ENCODE results near the gene ATP1B3. TPM values are rescaled to one million over a fixed set of nuclear protein-coding genes. Genes with fewer than 3 reads are reported as not detected.
"Not testable (repeated sequence)": the region's sequence is repeated elsewhere in the genome, so short reads cannot be mapped to it uniquely, and the experiment has no call there.

The ATP1B3 gene
- total RNA-seq (2014; rRNA removed; shearing (Covaris generic)) = 87.8 and 94.3 TPM in 2 replicates

DNA sequence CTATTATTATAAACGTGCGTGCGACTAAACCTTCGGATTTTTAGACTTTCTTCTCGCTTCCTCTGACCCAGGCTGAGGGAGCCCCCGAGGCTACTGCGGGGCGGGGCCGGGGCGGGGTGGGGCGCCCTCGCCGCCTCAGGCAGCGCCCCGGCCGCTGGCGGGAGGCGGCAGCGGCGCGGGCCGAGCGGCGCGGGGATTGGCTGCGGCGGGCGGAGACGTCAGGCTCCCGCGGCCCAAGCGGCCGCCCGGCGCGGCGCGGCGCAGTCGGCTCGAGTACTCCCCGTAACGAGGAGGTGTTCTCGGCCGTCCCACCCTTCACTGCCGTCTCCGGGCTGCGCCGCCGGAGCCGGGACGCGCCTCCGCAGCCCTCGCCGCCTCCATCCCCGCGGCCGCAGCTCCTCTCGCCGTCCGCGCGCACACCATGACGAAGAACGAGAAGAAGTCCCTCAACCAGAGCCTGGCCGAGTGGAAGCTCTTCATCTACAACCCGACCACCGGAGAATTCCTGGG lies at the start of gene ATP1B3:
Gene ATP1B3, plus strand, starts transcription at position 263 of the 510 bp plus-strand sequence. Its CDS starts 159 bp downstream, at position 422.
- H3K27me3 ChIP-seq = no peaks in the 10 kb centered on the region
- no peaks in the 10 kb centered on the region for H3K9me3 ChIP-seq (replicated peaks)
- DNase-seq = peak; percentile 86 to 87
- peak within 1 kb of the TSS; percentile 64 for H3K27ac ChIP-seq
- H3K4me3 ChIP-seq = peak within 1 kb of the TSS; percentile 90
- peaks cover 8% of the 10 kb centered on the region; the same call in 1 of the 2 replicates for H3K36me3 ChIP-seq
- peaks cover 8% of the 10 kb centered on the region; the same call in 1 of the 2 replicates for H3K4me1 ChIP-seq

DNA sequence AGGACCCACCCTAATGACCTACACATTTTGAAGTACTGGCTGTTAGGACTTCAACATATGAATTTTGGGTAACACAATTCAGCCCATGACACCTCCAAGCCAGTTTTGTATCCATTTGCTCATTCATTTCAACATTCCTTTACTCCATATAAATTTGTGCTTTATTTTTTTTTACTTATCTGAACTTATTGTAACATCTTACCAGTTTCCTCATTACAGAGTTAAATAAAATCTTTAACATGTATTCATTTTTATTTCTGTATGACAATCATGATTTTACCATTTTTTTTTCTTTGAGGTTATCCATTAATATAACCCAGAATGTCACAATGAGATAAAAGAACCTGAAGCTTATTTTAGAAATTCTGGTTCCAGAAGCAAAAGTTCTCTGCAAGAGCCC lies 48.0 kb upstream of the ATP1B3 start:
- Histone ChIP-seq H3K27me3 (no peaks in the 10 kb centered on the region), H3K36me3 (no peaks in the 10 kb centered on the region), H3K9me3 (replicated peaks) (no peaks in the 10 kb centered on the region), H3K4me1 (peaks cover 6% of the 10 kb centered on the region), H3K4me3 (no peak overlapping the region), H3K27ac (no peak overlapping the region)
- DNase-seq = no peak

DNA sequence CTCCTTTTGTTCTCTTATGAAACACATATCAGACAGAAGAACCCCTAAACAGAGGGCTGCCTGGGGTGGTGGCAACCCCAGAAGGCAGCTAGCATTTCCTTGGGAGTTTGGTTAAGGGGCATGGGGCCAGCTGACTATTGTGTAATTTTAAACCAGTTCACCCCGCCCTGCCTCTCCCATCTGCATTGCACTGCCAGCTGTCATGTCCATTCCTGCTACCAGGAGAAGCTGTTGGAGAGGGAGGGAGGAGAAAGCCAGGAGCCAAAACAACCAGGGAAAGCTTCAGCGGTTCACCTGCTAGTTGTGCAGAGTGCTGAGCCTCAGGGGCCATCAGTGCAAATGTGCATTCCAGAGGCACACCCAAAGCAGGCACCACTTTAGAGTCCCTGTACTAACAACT lies 47.6 kb upstream of the ATP1B3 start:
- H3K27ac ChIP-seq = no peak overlapping the region
- DNase-seq = peak; percentile 79 to 89

DNA sequence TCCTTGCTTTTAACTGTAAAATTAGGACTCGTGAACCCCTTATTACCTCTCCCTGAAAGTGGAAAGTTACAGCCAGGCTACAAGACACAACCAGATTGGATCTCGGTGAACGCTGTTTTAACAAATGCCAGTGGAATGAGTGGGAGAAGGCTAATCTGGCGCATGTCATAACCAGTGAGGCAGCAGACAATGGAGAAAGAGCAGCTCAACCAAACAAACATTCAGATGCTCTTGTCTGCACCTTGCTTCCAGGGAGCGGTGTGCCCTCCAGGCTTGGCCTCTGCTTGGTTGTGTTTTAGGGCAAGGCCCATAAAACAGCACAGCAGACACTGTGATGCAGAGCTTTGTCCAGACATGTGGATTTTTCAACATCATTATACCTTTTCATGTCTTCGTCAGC lies 45.9 kb upstream of the ATP1B3 start:
- Histone ChIP-seq H3K27ac (no peak overlapping the region), H3K27me3 (no peaks in the 10 kb centered on the region), H3K36me3 (no peaks in the 10 kb centered on the region), H3K9me3 (replicated peaks) (no peaks in the 10 kb centered on the region), H3K4me1 (peaks cover 6% of the 10 kb centered on the region), H3K4me3 (no peak overlapping the region)
- DNase-seq = no peak

More for the DNA sequence above, 47.6 kb upstream of the ATP1B3 start:
- H3K27me3 ChIP-seq = no peaks in the 10 kb centered on the region
- no peak overlapping the region for H3K4me3 ChIP-seq
- peaks cover 6% of the 10 kb centered on the region for H3K4me1 ChIP-seq
- H3K9me3 ChIP-seq (replicated peaks) = no peaks in the 10 kb centered on the region
- H3K36me3 ChIP-seq = no peaks in the 10 kb centered on the region

DNA sequence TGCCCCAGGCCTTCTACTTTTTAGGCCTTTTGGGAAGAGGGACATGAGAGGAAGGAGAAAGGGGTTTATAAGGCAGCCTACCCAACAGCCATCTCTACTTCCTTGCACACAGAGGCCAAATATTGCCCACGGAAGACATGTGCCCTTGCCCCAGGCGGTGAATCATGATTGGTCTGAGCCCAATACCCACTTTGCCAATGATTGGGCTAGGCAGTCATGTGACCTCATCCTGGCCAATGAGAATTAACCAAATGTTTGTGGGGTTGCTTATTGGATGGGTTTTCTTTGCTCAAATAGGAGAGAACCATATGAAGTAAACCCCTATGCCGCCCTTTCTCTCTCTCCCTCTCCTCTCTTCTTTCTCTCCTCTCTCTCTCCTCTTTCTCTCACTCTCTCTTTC lies 42.2 kb upstream of the ATP1B3 start:
- H3K27ac ChIP-seq = no peak overlapping the region

DNA sequence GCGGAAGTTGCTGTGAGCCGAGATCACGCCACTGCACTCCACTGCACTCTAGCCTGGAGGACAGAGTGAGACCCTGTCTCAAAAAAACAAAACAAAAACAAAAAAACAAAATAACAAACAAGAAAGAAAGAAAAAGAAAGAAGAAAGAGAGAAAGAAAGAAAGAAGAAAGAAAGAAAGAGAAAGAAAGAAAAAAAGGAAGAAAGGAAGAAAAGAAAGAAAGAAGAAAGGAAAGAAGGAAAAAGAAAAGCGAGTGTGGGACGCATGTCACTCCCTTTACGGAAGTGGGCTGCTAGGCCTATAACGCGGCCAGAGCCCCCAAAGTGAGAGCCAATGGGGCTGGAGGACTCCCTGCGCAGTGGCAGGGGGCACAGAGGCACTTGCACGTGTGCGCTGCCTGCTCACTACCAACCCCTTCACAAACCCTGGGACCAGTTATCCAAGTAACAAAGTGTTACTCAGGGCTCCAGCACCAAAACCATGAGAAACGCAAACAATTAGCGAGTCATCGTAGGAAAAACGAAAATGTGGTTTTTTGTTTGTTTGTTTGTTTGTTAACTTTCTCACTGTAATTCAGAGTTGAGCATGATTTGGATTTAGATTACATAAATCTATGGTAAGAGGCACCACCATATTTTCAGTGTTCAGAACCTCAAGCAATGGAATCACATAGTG lies 40.8 kb upstream of the ATP1B3 start:
- Histone ChIP-seq H3K4me3 (no peak overlapping the region), H3K27ac (no peak overlapping the region), H3K9me3 (replicated peaks) (no peaks in the 10 kb centered on the region), H3K27me3 (no peaks in the 10 kb centered on the region), H3K4me1 (no peaks in the 10 kb centered on the region), H3K36me3 (no peaks in the 10 kb centered on the region)
- DNase-seq = no peak

More for the DNA sequence above, 42.2 kb upstream of the ATP1B3 start:
- H3K9me3 ChIP-seq (replicated peaks) = no peaks in the 10 kb centered on the region
- H3K4me1 ChIP-seq = no peaks in the 10 kb centered on the region
- no peaks in the 10 kb centered on the region for H3K36me3 ChIP-seq
- DNase-seq = no peak
- H3K27me3 ChIP-seq = no peaks in the 10 kb centered on the region
- H3K4me3 ChIP-seq = no peak overlapping the region

DNA sequence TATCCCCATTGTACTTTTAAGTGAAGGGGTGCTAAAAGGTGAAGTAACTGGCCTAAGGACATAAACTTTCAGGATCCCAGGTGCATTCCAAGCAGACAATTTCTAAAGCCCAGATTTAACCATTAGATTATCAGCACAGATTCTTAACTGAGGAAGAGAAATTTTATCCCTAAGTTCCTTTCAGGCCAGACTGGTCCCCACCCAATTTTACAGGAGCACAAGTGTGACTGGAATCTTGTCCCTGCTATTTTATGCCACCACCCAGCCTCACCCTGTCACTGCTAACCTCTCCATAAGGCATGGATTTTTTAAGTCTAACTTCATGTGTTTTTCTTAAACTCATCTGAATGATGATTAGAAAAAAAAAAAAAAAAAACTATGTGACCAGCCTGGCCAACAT lies 37.1 kb upstream of the ATP1B3 start:
- no peak overlapping the region for H3K27ac ChIP-seq
- no peak for DNase-seq

DNA sequence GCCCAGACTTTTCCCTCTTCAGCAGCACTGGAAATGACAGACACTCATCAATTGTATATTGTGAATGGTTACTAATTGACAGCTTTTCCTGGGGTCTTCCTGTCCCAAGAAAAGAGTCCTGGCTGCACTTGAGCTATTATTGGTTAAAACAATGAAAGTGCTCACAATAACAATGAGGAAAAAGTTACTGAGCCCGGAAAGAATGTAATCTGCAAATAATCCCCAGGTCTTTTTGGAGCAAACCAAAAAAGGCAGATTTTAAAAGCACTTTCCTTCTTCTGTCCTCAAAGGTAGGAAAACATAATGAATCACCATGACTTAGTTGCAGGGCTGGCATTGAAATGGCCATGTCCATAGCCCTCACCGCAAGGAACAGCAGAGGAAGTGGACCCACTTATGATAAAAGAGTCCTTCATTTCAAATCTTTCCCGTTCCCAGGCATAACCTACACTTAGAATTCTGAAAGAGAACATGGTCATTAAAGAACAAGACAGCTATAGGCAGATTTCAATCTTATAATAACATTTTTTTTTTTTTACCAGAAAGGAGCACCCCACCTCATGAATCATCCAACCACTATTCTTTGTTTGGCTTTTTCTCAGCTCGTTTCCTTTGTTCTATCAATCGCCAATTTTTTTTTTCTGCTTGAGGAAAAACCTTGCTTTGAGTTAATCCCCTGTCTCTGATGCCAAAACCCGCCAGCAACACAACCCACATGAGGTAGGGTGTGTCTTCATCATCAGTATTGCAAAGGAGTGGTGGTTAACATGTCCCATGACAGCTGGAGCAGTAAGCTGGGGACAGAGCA lies 35.5 kb upstream of the ATP1B3 start:
- H3K4me3 ChIP-seq = no peak overlapping the region

More for the DNA sequence above, 37.1 kb upstream of the ATP1B3 start:
- Histone ChIP-seq H3K9me3 (replicated peaks) (no peaks in the 10 kb centered on the region), H3K4me1 (no peaks in the 10 kb centered on the region), H3K4me3 (no peak overlapping the region), H3K36me3 (no peaks in the 10 kb centered on the region), H3K27me3 (no peaks in the 10 kb centered on the region)

DNA sequence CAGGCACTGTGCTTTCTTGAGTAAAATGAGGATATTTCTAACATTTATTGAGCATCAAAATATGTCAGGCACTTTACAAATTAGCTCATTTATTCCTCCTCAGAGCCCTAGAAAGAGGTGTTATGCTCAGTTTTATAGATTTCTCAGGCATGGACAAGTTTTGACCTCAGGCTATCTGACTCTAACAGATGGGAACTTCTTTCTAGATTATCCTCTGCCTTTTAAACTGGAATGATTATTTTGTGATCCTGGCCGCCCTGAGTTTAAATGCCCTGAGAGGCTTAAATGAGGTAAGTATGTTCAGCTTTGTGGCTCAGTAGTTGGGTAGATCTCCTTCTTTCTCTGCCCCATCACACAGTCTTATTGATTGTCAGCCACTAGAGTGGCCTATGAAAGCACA lies 32.3 kb upstream of the ATP1B3 start:
- DNase-seq = no peak
- H3K4me3 ChIP-seq = no peak overlapping the region
- no peaks in the 10 kb centered on the region for H3K9me3 ChIP-seq (replicated peaks)

More for the DNA sequence above, 35.5 kb upstream of the ATP1B3 start:
- Histone ChIP-seq H3K27me3 (no peaks in the 10 kb centered on the region), H3K4me1 (no peaks in the 10 kb centered on the region), H3K36me3 (no peaks in the 10 kb centered on the region), H3K27ac (no peak overlapping the region), H3K9me3 (replicated peaks) (no peaks in the 10 kb centered on the region)
- DNase-seq = no peak

DNA sequence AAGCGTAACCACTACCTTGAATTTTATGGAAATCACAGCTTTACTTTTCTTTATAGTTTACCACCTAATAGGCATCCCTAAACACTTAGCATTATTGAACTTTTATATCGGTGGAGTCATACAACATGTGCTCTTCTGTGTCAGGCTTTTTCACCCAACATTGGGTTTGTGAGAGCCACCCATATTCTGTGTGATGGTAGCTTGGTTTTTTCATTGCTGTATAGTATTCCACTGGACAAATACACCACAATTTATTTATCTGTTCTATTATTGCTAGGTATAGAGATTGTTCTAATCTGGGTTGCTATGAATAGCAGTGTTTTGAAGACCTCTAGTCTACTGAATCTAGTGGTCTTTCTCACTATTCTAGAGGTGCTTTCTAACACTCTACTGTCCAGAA lies 31.6 kb upstream of the ATP1B3 start:
- H3K4me3 ChIP-seq = no peak overlapping the region
- H3K27me3 ChIP-seq = no peaks in the 10 kb centered on the region
- no peak for DNase-seq

More for the DNA sequence above, 32.3 kb upstream of the ATP1B3 start:
- Histone ChIP-seq H3K4me1 (no peaks in the 10 kb centered on the region), H3K27me3 (no peaks in the 10 kb centered on the region), H3K27ac (no peak overlapping the region), H3K36me3 (no peaks in the 10 kb centered on the region)

DNA sequence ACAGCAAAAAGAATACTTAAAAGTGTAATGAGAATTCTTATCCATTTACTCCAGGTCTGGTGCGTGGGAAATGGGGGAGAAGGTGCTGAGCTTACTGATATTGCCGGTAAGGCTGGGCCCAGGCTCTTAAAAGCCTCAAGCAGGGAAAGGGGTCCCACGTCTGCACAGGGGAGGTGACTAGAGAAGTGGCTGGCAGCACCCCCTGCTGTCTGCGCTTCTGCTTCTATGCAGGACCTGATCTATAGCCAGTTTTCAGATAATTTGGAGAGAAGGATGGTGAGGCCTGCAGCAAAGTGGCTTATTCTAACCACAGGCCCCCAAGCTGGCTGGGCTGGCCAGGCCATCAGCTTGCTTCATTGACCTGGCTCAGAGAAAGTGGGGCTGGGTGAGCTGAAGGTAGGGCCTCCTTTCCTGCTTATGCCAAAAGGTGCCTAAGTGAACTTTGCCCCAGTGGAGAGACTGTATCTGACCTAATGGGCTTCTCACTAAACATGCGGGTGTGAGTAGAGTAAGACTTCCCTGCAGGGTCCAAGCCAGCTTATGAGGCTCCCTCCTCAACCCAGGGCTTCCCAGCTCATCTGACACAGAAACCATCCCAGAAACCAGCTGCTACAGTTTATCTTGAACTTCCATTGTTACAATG lies 30.9 kb upstream of the ATP1B3 start:
- H3K4me1 ChIP-seq = no peaks in the 10 kb centered on the region
- H3K4me3 ChIP-seq = no peak overlapping the region
- H3K36me3 ChIP-seq = no peaks in the 10 kb centered on the region
- no peak overlapping the region for H3K27ac ChIP-seq
- H3K9me3 ChIP-seq (replicated peaks) = no peaks in the 10 kb centered on the region
- DNase-seq = peak; percentile 17 to 37
- no peaks in the 10 kb centered on the region for H3K27me3 ChIP-seq

More for the DNA sequence above, 31.6 kb upstream of the ATP1B3 start:
- Histone ChIP-seq H3K27ac (no peak overlapping the region), H3K4me1 (no peaks in the 10 kb centered on the region), H3K36me3 (no peaks in the 10 kb centered on the region), H3K9me3 (replicated peaks) (no peaks in the 10 kb centered on the region)

DNA sequence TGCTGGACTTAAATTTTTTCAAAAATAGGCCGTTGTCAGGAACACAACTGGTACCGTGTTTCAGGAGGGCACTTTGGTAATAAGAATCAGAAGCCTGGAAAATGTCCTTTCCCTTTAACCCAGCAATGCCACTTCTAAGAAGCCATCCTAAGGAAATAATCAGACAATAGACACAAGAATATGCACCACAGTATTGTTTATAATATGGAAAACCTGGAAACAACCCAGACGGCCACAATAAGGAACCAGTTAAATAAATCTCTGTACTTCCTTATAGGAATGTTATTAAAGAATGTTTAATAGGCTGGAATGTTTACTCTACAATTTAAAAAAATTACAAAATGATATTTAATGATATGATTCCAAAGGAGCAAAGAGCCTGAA lies 30.4 kb upstream of the ATP1B3 start:
- H3K9me3 ChIP-seq (replicated peaks) = no peaks in the 10 kb centered on the region
- no peaks in the 10 kb centered on the region for H3K4me1 ChIP-seq
- H3K4me3 ChIP-seq = no peak overlapping the region
- H3K27ac ChIP-seq = no peak overlapping the region
- no peaks in the 10 kb centered on the region for H3K36me3 ChIP-seq
- H3K27me3 ChIP-seq = no peaks in the 10 kb centered on the region
- DNase-seq = no peak

DNA sequence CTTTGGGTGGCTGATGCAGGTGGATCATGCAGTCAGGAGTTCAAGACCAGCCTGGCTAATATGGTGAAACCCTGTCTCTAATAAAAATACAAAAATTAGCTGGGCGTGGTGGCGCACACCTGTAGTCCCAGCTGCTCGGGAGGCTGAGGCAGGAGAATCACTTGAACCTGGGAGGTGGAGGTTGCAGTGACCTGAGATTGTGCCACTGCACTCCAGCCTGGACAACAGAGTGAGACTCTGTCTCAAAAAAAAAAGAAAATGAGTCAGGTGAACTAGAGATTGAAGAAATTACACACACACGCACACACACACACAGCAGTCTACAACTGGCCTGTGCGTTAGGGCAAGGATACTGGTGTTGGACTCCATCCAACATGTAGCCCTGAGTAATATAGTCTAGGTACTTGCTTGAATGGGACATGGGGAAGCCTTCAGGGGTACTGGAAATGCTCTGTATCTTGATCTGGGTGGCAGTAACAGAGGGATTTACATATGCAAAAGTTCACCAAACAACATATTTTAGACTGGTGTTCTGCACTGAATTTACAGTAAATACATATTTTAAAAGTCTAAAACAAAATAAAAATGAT lies 28.2 kb upstream of the ATP1B3 start:
- H3K27me3 ChIP-seq; H3K9me3 ChIP-seq (replicated peaks); H3K4me1 ChIP-seq; H3K27ac ChIP-seq; DNase-seq; H3K36me3 ChIP-seq; H3K4me3 ChIP-seq: not testable (repeated sequence)

DNA sequence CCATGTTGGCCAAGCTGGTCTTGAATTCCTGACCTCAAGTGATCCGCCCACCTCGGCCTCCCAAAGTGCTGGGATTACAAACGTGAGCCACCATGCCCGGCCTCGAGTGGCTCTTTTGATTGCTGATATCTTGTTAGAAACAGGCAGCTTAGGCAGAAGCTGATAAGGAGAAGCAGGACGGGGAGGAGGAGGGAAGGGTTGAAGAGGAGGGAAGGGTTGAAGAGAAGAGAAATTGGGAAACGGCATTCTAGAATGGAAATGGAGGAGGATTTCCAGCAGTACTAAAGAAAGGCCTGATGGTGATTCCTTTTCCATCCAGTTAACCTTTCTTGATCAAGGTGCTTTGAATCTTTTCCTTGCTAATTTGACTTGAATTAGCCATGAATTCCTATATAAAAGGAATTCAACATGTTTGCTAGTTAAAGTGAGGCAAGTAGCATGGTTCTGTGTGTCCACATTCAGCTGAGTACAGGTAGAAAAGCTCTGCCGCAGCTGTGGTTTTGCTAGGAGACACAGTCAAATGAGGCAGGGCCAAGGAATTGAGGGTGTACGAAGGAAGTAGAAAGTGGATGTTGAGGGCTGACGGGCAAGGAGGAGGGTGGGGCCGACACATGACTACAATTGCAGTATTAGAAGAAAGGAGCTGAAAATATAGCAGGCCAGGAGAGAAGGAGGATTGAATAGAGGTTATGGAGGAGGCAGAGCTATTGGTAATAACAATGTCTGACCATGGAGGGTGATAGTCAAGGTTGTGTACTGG lies 27.2 kb upstream of the ATP1B3 start:
- Histone ChIP-seq H3K9me3 (replicated peaks) (0 out of 2 replicates have a peak, but pooled peaks cover 3% of the 10 kb centered on the region), H3K4me1 (no peaks in the 10 kb centered on the region), H3K4me3 (no peak overlapping the region), H3K27me3 (no peaks in the 10 kb centered on the region), H3K36me3 (no peaks in the 10 kb centered on the region), H3K27ac (no peak overlapping the region)
- no peak for DNase-seq

Data from SJCRH30 (cell line).